SHP77 treated with DMSO at 0.1 percent for 48 hours (cell line): ENCODE data around the gene OPA3.
A peak's percentile ranks its signal among the peaks of the same experiment; 100 is the strongest.

Experiments used
- DNase-seq: peaks from one replicate; lab custom pipeline; 2025; lab: John Stamatoyannopoulos, UW

Gene OPA3

DNA sequence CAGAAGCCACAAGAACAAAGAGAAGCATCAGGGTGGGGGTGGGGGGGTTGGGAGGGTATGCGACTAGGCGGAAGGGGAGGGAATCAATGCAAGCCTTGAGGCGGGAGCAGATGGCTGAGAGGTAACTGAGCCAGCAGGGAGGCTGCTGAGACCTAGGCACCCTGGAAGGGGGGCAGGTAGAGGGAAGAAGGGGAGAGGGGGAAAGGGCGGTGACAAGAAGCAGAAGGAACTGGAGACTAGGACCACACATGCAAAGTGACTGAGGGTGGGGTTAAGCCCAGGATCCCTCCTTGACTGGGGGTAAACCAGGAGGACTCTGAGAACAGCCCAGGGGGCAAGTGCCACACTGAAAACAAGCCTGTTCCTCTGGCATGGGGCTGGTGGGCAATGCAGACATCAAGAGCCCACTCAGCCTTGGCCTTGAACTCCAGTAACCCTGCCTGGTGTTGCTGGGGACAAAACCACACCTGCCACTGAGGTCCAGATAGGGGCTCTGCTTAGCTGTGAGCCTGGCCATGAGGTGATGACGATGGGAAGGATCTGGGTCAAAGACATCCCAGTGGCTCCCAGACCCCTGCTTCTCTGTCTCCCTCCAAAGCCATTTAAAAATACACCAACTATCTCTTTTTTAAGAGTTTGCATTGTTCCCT lies 20.3 kb downstream of the OPA3 start:
- DNase-seq, result no peak

DNA sequence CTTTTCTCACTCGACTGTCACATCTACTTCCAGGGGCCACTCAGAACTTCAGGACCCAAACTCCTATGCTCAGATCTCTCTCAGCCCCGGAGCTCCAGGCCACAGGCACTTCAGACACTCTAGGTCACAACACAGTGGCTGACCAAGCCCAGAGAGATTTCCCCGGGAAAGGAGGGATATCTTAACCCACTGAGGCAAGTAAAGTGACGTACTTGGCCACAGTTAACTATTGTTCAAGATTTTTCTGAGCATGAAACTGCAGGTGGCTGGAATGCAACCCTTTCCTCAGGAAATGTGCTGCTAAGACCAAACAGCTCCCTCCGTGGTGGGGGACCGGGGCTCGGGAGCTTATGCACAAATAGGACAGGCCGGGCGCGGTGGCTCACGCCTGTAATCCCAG lies 23.9 kb downstream of the OPA3 start:
- DNase-seq, result no peak

DNA sequence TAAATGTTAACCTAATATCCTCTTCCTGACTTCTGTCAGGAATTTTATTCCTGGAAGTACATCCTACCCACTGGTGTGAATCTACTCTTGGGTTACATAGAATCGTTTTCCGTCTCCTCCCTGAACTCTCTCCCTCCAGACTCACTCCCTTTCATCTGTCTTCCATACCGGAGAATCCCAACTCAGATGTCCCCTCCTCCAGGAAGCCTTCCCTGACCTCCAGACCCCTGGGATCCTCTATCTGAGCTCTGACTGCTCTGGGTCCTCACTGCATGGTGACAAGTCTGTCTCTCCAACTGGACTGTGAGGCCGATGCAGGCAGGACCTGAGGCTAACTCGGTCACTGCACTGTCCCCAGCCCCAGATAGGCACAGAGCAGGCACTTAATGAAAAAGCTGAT lies 24.6 kb downstream of the OPA3 start:
- no peak for DNase-seq

DNA sequence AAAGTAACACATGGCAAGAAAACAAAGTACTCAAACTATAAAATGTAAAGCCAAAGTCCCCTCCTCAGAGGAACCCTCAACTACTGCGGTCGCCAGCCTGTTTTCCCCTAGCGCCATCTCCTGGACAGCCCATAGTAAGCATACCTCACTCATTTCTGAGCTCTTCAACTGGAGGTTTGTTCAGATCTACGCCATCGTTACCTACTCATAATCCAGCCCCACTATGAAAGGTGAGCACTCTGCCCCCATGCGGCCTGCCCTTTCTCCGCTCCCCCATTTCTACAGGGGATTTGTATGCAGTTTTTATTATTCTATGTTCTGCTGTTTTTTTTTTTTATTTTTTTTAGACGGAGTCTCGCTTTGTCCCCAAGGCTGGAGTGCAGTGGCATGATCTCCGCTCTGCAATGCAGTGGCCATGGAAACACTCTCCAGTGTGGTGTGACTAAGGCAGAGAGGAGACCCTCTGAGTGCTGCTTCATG lies 26.2 kb downstream of the OPA3 start:
- DNase-seq, result peak; percentile 26

DNA sequence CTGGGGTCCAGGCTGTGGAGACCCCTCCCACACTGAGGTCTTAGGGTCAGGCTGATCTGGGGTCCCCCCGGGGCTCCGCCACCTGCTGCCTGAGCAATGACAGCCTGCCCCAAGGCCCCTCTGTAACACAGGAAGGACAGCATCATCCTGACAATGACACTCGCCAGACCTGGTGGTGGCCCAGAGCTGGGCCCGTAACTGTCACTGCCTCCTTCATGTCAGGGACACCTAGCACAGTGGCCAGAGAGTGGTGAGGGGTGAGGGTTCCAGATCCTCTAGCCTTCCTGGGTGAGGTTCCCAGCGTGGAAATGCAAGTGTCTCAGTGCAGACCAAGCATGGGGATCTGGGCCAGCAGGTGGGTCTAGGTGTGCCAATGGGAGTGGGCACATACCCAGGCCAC lies 27.8 kb downstream of the OPA3 start:
- no peak for DNase-seq

DNA sequence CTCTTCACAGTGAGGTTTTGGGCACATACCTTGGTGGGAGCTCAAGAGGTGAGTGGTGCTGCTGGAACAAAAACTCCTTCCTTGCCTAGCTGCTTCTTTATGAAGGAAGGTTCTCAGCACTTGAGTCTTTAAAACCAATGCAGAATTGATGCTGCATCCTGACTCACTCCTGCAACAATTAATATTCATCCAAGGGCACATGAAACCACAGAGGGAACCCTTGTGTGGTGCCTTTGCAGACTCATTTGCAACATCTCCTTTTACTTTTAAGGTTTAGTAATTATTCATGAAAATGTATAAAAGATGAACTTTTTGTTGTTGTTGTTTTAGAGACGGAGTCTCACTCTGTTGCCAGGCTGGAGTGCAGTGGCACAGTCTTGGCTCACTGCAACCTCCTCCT lies 30.1 kb downstream of the OPA3 start:
- DNase-seq, result no peak

DNA sequence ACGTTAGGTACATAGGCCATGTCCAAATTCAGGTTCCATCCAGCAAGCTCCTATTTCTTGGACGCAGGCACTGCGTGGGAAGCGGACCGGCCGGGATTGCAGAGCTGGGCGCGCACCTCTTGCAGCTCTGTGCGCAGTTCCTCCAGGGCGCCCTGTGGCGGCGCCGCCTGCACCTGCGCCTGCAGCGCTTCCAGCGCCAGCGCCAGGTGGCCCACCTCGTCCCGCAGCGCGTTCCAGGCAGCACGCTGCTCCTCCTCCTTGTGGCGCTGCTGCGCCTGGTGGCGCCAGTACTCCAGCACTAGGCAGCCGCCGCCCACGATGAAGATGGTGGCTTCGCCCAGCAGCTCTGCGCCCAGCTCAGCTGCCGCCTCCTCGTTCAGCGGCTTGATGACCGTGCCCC lies 31.1 kb downstream of the OPA3 start:
- DNase-seq, result no peak

DNA sequence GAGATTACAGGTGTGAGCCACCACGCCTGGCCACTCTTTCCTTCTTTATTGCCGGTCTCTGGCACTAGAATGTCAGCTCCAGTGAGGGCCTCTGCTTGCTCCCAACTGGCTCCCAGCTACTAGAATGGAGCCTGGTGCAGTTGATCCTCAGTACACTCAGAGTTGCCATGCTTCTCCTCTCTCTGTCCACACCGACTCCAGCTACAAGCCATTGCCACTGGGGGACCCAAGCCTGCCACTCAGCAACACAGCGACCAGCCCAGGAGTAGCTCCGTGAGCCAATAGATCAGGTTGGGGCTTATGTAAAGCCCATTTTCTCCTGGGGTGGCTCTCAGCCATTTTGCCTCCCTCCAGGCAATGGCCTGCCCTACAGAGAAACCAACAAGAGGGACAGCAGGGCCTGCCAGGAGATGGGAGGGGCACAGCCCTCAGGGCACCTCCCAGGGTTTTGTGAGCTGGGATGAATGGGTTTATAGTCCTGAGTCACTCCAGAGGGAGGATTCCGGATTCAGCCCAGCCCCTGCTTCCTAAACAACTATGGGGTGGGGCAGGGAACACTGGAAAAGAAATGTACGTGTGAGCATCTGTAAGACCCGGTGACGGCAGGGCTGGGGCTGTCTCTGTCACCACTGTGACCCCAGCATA lies 36.5 kb downstream of the OPA3 start:
- no peak for DNase-seq

DNA sequence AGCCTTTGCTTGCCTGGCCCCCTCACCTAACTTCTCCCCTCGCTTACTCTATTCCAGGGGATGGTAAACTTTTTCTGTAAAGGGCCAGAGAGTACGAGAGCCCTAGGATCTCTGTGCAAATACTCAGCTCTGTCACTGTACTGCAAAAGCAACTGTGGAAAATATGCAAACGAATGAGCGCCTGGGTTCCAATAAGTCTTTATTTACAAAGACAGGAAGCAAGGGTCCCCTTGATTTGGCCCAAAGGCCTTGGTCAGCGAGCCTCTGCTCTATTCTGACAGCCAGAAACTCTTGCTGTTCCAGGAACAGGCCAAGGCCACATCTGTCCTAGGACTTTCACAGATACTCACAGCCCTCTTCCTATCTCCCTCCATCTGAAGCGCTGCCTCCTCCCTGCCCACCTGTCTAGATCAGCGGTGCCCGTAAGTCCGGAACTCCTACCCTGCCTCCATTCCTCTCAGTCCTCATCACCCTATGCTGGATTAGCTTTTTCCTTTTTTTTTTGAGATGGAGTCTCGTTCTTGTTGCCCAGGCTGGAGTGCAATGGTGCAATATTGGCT lies 37.3 kb downstream of the OPA3 start:
- no peak for DNase-seq

DNA sequence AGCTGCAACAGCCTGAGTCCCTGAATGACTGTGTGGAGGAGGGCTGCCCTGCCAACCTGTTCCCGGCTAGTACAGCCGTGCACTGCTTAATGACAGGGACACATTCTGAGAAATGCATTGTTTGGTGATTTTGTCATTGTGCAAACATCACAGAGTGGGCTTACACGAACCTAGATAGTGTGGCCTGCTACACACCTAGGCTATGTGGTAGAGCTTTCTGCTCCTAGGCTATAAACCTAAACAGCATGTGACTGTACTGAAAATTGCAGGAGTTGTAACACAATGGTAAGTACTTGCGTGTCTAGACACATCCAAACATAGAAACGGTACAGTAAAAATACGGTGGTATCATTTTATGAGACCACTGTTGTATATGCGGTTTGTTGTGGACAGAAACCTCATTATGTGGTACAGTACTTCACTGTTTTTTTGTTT lies 42.4 kb downstream of the OPA3 start:
- DNase-seq, result no peak

DNA sequence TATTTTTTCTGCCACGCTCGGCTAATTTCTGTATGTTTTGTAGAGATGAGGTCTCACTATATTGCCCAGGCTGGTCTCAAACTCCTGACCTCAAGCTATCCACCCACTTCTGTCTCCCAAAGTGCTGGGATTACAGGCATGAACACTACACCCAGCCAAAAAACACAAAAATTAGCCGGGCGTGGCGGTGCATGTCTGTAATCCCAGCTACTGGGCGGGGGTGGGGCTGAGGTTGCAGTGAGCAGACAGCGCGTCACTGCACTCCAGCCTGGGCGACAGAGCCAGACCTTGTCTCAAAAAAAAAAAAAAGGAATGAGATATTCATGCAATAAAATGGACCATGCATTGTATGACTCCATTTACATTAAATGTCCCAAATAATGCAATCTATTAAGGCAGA lies 45.1 kb downstream of the OPA3 start:
- DNase-seq, result no peak

DNA sequence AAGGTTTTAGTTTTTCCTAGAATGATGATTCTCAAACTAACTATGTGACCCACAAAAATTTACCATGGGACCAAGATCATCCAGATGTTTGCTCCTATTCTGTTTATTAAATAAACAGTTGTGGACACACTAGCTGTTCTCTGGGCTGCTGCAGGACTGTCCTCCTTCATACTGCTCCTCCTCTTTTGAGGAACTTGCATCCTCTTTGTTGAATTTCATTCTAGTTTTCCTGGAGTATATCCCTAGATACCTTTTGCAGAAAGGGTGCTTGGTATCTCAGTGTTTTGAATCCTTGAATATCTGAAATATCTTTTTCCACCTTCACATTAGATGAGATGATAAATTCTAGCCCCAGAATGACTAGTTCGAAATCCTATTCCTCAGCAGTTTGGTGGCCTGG lies 53.3 kb downstream of the OPA3 start:
- no peak for DNase-seq

DNA sequence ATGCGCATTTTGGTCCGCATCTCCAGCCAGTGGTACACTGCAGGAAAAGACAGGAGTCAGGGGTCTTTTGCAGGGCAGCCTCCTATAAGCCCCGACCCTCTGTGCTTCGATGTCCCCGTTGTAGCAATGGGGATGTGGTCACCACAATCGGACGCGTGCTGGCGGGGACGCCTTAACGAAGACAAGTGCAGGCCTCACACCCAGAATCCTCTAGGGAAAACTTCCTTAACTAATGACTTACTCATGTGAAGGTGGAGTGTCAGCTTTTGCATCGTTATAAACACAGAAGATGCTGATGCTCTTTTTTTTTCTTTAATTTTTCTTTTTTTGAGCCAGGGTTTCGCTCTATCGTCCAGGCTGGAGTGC lies 55.2 kb downstream of the OPA3 start:
- DNase-seq, result no peak

DNA sequence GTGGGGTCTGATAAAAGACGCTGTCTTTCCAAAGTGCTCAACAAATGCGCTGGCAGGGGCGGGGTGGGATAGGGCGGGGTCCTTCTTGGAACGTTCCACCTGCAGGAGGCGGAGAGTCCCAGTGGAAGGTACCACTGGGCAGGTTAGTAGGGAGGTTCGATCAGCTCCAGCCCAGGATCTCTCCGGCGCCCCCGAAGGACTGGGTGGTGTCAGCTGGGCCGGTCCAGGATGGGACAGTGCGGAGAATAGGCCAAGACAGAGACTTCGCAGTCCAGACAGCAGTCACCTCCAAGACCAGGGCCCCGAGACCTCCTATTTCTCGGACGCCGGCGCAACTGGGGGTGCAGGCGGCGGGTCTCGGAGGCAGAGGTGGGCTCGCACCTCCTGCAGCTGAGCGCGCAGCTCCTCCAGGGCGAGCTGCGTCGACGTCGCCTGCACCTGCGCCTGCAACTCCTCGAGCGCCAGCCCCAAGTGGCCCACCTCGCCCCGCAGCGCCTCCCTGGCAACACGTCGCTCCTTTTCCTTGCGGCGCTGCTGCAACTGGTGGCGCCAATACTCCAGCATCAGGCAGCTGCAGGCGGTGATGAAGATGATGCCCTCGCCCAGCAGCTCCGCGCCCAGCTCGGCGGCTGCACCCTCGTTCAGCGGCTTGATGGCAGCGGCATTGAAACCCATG lies 55.7 kb downstream of the OPA3 start:
- DNase-seq, result no peak

DNA sequence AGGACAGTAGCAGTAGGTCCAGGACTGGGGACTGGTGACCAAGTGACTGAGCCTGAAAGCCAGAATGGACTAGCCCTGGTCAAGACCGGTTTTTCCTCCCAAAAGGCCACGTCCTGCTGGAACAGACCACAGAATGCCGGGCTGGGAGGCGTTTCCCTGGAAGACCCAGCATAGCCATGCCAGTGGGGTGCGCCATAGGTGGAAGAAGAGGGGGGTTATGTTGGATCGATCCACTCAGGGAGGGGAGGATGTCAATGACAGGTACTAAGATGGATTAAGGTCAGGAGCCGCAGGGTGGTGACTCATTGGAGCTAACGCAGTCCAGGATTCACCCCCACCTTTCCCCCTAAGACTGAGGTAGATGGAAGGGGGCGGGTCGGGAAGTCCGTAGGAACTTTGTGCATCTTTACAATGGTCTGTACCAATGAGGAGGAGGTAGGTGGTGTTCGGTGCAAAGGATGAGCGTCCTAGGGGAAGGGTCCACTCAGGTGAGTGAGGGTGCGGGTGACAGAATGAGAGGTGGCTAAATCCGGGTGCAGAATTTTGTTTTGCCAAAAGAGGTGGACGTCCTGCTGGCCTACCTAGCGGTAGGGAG lies 56.4 kb downstream of the OPA3 start:
- DNase-seq, result no peak

DNA sequence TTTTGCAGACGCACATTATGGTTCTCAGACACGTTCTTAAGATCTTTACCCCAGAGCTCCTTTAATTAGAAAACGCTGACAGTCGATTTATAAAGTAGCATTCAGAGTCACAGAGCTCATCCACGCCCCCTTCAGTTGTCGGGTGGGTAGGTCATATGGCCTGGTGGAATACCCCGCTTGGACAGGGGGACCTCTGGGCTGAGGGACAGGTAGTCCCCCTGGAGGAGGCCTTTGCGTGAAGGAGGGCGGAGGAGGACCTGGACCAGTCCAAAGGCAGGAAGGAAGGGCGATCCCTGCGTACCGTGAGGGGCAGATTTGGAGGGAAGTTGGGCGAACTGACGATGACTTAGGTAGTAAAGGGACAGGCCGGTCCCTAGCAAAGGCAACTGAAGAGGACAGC lies 56.9 kb downstream of the OPA3 start:
- DNase-seq, result no peak

DNA sequence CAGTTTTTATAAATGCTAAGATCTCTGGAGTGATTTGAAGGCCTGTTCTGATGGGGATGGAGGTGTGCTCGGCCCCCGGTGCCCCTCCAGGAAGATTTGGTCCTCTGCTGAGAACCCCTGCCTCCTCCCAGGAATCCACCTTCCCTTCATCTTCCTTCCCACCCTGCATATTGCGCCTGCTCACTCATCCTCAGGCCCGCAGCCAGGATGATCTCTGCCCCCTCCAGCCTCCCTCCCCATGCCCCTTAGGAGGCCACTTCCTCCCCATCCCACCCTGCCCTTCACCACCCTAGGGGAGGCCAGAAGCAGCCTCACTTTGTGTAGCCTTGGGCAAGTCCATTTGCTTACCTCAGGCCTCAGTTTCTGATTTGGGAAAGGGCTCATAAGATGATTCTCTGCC lies 57.6 kb downstream of the OPA3 start:
- no peak for DNase-seq

DNA sequence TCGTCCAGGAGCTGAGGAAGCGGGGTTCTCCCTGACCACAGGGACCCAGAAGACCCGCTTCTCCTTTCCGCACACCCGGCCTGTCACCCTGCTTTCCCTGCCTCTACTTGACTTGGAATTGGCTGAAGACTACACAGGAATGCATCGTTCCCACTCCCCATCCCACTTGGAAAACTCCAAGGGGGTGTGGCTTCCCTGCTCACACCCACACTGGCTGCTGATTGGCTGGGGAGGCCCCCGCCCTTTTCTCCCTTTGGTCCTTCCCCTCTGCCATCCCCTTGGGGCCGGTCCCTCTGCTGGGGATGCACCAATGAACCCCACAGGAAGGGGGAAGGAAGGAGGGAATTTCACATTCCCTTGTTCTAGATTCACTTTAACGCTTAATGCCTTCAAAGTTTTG lies 58.5 kb downstream of the OPA3 start:
- peak; percentile 32 for DNase-seq

DNA sequence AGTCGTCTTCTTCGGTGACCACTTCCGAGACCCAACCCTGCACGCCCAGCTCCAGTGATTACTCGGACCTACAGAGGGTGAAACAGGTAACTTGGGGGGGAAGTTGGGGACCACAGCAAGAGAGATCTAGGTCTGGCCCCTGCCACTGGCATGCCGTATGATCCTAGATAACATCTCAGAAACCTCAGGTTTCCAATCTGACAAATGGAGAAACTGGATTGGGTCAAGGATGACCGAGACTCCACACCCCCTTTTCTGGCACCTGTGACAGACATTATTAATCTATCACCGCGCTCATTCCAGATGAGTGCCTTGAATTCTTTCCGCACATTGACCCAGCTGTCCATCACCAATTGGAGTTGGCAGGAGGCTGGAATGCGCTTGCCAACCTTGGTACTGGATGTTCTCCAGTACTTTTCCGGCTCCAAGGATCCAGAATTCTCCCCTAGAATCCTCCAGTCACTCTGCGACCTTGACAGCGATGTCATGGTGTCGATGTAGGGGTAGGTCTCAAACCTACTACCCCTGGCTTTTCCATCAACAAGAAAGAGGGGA lies 60.0 kb downstream of the OPA3 start:
- no peak for DNase-seq

DNA sequence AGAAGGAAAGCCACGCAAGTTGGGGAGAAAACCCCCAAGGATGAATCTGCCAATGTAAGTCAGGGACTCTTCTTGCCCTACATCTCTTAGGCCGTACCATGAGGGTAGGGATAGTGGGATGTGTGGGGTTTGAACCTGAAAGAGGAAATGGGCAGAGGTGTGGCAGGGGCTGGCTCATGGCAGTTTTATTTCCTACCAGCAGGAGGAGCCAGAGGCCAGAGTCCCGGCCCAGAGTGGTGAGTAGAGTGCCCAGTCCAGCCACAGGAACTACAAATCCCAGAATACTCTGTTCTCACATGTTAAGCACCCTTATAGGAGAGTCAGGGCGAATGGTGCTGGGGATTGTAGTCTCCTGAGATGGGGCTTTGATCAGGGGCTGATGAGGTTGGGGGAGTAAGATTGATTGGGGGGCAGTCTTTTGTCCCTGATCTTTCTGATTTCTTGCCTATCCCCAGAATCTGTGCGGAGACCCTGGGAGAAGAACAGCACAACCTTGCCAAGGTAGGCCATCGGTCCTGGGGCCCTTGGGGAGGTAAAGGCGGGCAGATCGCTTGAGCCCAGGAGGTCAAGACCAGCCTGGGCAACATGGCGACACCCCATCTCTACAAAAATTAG lies 60.9 kb downstream of the OPA3 start:
- peak; percentile 72 for DNase-seq

DNA sequence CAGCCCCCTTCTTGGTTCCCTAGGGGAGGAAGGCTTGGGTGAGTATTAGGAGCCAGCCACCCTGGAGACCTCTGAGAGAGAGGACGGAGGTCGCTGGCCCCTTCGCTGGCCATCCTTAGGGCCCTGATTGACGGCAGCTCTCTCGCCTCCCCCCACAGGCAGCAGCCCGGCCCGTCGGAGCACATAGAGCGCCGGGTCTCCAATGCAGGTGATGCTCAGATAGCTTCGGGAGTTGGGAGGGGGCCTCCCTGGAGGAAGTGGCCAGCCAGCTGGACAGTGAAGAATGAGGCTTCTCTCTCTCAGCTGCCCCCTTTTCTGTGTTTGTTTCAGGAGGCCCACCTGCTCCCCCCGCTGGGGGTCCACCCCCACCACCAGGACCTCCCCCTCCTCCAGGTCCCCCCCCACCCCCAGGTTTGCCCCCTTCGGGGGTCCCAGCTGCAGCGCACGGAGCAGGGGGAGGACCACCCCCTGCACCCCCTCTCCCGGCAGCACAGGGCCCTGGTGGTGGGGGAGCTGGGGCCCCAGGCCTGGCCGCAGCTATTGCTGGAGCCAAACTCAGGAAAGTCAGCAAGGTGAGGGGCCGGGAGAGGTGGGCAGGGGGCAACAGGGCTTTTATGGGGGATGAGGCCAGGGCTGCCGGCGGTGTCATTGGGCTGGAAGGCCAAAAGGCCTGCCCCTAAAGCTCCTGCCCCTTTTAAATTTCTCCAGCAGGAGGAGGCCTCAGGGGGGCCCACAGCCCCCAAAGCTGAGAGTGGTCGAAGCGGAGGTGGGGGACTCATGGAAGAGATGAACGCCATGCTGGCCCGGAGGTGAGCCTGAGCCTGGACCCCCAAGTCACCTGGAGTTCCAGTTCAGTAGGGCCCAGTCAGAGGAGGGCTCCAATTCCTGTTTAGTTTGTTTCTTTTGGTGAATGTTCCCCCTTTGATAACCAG lies 62.3 kb downstream of the OPA3 start:
- DNase-seq, result no peak
